ENCODE data around the gene FAM9C.
"Not testable (repeated sequence)": the region's sequence is repeated elsewhere in the genome, so short reads cannot be mapped to it uniquely, and the experiment has no call there.

FAM9C gene

DNA sequence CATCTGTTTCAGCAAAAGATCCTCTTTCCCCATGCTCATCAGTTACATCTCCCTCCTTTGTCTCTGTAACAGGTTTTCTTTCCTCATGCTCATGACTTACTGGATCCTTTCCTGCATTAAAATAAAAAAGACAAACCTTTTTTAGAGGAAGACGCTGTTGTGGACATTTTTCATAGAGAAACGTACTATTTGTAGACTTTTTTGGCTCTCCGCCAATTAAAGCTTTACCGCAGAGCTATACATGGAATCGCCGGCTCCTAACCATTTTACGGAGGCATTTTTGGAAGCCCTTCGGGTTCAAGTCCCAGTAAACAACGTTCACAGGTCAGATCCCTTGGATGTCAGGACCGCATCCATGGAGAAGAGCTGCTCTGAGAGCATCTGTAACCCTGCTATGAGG lies 1.3 kb downstream of the FAM9C start:
- no peak for DNase-seq (ENCODE audit: low spot score)

- no peak for DNase-seq (ENCODE audit: low spot score)
These were observed 7.5 kb downstream of the FAM9C start for GRCh38 chrX:13036896-13037295.

GRCh38 chrX:13033193-13033592 lies 11.2 kb downstream of the FAM9C start:
- DNase-seq (ENCODE audit: low spot score), result no peak

DNA sequence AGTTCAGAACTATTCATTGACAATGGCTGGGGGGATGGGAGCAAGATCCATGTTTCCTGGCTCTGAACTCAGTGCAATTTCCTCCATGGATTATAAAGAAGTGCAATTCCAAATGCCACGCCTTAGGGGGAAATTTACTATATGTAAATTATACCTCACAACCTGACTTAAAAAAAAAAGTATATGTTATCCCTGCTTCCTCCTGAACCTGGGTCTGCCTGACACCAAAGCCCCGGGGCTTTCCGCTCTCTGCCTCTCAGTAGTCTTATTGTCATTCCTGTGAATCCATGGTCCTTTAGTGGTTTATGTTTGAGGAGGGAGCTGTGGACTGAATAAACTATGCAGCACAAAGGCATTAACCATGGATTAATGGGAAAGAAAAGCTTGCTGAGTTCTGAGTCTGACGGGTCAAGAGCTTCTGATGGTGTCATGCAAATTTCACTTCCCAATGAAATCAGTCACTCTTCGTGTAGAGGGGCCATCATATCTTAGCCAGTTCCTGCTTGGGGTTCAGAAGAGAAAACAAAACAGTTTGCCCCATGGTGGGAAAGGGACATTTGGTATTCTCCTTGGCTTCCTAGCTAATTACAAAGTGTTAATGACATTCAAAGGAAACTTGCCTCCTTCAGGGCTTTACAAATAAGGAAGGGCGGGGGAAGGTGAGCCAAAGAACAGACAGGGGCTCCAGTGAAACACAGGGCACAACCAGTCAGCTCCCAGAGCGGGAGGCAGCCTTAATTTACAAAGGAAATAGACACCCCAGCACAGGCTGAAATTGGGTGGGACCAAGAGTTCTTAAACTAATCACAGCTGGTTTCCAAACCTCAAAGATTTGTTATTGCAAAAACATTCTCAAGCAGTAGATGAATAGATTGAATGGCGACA lies 14.3 kb downstream of the FAM9C start:
- DNase-seq (ENCODE audit: low spot score), result no peak

DNA sequence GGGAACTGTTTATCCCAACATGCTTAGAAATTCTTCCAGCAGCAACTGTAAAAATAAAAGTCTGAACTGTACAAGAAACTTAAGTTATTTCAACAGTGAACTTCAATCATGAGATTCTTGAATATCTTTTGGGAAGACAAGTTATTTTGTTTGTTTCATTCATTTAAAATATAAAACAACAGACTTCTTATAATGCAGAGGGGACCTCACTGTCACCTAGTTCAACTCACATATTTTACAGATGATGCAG lies 14.9 kb downstream of the FAM9C start:
- no peak for DNase-seq (ENCODE audit: low spot score)

DNA sequence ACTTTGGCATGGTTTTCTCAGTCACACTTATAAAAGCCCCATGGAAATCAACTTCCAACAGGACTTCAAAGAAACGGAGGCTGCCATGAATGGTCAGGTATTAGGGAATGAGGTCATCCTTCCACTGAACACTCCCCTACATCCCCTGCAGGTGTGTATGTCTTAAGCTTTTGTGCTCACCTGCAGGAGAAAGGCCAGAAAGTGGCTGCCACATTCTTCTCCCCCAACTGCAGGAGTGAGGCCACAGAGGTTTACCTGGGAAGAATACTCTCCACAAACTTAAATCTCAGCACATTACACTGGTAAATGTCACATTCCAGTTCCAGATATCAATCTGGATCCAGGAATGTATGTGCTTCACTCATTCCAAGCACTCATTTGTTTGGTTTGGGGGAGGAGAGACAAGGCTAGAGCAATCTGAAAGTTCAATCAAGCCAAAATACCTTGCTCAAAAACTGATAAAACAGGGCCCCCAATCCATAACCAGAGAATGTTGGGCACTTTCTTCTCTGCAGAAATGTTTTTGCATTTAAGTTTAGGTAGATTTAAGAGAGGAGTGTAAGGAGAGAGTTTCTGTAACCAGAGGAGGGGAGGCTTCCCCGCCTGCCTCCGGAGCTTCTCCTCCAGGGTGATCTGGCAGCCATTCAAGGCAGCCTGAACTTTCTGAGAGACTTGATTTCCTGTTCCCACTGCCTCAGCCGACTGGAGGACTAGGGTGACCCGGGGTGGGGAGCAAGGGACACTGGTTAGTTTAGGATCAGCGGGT lies 15.4 kb downstream of the FAM9C start:
- no peak for DNase-seq (ENCODE audit: low spot score)

GRCh38 chrX:13026877-13027652 lies 17.4 kb downstream of the FAM9C start:
- DNase-seq (ENCODE audit: low spot score), result no peak

- DNase-seq (ENCODE audit: low spot score), result no peak
These were observed 19.4 kb downstream of the FAM9C start for GRCh38 chrX:13024986-13025385.

- no peak for DNase-seq (ENCODE audit: low spot score)
These were observed 20.4 kb downstream of the FAM9C start for GRCh38 chrX:13023979-13024378.

GRCh38 chrX:13023567-13023966 lies 20.9 kb downstream of the FAM9C start:
- DNase-seq (ENCODE audit: low spot score), result no peak

GRCh38 chrX:13022926-13023325 lies 21.5 kb downstream of the FAM9C start:
- DNase-seq (ENCODE audit: low spot score), result no peak

GRCh38 chrX:13016731-13017130 lies 27.7 kb downstream of the FAM9C start:
- not testable (repeated sequence) for DNase-seq (ENCODE audit: low spot score)

GRCh38 chrX:13015536-13016236 lies 28.7 kb downstream of the FAM9C start:
- DNase-seq (ENCODE audit: low spot score), result no peak

DNA sequence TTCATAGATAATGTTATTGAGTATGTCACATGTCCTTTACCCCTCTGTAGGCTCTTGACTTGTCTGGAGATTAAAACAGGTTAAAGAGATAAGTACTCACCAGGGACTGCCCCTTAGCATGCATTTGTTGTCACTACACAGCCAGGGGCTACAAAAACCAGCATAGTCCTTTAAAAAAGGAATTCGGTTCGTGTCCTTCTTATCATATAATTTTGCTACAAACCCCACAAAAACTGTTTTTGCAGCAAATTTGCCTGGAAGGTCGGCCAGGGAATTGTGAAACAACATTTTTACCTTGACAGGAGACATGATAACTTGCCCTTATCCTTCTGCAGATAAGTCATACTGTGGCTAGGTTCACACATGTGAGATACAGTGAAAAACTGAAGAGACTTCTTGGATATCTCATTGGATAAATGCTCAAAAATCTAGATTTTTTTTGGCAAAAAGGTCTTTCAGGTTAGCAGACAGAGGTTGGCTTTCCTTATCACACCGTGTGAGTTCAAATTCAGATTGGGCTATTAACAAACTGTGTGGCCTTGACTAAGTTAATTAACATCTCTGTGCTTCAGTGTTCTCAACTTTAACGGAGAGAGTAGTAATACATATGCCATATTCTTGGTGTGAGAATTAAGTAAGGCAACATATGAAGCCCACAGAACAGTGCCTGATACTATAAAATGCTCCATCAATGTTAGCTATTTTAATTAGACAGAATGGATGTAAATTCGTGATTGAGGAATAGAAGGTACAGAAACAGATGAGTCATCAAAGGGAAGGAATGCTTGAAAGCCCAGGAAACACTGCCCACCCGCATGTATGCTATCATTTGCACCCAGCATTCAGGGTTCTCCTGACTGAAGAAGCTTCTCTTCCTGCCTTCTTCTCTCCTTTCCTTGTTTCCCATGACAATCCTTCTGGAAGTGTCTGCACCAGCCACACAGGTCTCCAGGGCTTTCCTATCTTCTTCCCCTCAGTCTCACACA lies 30.0 kb downstream of the FAM9C start:
- no peak for DNase-seq (ENCODE audit: low spot score)

DNA sequence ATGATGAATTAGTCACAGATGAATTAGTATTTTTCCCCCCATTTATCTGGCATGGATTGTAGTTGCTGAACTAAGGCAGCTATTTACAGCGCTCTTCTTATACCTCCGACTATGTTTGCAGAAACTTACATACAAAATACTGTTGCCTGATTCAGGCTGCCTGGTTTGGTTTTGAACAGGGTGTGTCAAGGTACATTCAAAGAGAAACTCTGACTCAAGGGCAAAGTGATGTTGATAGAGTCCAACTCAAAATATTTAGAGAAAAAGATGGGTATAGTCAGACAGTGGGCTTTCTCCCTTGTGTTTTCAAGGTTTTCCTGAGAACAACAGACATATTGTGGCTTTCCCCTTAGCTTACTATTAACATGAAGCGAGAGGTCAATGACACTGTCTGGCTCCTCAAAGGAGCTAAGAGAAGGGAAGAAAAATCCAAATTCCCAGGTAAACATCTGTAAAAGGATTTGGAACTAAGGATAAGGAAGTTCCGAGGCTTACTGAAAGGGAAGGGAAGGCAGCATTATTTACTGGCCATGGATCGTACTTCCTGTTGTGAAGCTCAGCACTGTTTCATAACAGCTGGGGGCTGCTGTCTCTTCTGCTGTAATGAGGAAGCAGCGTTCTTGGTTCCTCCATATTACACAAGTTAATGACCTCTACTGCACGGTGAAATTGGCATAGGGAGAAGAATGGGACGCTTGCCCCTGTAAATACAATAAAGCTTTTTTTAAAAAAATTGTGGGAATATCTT lies 30.9 kb downstream of the FAM9C start:
- no peak for DNase-seq (ENCODE audit: low spot score)

DNA sequence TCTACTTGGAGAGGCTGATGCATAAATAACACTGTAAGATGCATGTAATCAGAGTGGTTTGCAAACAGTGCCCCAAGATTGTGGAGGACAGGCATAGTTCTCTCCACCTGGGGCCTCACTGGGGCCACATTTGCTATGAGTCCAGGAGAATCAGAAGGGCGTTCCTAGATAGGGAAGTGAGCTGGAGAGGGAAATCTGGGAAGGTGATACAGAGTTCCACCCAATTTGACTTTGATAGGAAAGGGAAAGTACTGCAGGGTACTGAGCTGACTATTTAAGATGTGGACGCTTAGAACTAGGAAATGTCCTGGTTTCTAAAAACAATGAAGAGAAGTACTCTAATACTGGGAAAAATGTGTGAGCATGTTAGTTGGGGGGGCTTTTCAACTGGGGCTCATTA lies 33.9 kb downstream of the FAM9C start:
- DNase-seq (ENCODE audit: low spot score), result no peak

- DNase-seq (ENCODE audit: low spot score), result no peak
These were observed 34.6 kb downstream of the FAM9C start for GRCh38 chrX:13009844-13010243.

DNA sequence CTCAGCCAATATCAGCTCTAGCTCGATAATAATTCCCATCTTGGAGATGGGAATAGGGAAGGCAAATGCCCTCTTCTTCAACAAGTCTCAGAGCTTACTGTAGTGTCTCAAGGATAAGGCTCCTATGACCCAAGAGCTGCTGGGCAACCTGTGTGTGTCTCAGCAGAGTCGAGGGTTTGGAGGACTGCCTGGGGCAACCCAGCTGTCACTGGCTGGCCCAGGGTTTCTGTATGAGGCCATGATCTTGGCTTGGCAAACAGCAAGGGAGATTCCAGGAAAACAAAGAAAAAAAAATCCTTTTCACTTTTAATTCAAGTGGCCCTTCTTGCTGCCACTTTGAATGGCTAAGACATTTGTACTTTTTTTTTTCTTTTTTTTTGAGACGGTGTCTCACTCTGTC lies 35.1 kb downstream of the FAM9C start:
- no peak for DNase-seq (ENCODE audit: low spot score)

DNA sequence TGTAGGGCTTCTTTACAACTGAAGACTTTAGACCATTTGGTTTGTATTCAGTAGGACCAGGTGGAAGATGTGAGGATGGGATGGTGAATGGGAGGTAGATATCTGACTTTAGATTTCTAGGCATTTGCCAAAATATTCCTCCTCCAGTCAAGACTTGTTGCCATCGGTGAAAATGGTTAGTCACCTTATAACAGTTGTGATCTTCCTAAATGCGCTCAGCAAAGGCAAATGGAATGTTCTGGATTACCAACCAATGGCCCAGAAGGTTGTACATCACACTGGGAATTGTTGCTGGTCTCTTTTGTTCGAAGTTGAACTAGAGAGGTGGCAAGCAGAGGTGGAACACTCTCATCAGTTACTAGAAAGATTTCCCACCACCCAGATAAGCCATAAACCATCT lies 35.6 kb downstream of the FAM9C start:
- no peak for DNase-seq (ENCODE audit: low spot score)

DNA sequence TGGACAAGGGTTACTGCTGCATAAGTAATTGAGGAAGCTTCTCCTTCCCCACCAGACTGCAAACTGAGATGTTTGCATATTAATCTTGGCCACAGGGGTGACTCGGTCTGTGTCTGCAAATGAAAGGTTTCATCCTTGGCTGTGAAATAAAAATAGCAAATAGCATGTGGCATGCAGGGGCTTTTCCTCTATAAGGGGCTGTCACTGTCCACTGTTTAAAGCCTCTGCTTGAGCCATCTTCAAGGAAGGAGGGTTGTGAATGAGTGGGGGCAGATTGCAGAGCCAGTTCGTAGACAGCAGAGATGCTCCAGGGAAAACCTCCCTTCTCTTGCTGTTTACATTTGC lies 36.3 kb downstream of the FAM9C start:
- DNase-seq (ENCODE audit: low spot score), result no peak
